Stimulated activated CD8-positive, alpha-beta memory T cell treated with anti-CD3 and anti-CD28 coated beads, Interleukin-12 subunit alpha, Interleukin-12 subunit beta, amount 100 ng/mL, for 24 hours (primary cell): ENCODE measurements around the gene HOXB5.

Source experiments
- DNase-seq: peaks from one replicate; pipeline ENCODE4 v3.0.0-alpha.2; 2020; ENCODE audit errors: extremely low read depth

Gene HOXB5

GRCh38 chr17:48575066-48575582 is 18.5 kb downstream of the HOXB5 start:
- no peak for DNase-seq

- no peak for DNase-seq
These were observed 19.0 kb downstream of the HOXB5 start for GRCh38 chr17:48574505-48575065.

GRCh38 chr17:48571826-48572417 is 21.7 kb downstream of the HOXB5 start:
- no peak for DNase-seq

- DNase-seq, result no peak
These were observed 22.4 kb downstream of the HOXB5 start for GRCh38 chr17:48571024-48571818.

- no peak for DNase-seq
These were observed 23.1 kb downstream of the HOXB5 start for GRCh38 chr17:48570325-48571023.

GRCh38 chr17:48569674-48570324 is 23.8 kb downstream of the HOXB5 start:
- DNase-seq, result no peak

GRCh38 chr17:48569240-48569582 is 24.4 kb downstream of the HOXB5 start:
- DNase-seq, result no peak

GRCh38 chr17:48568499-48569239 is 24.9 kb downstream of the HOXB5 start:
- no peak for DNase-seq

- no peak for DNase-seq
These were observed 25.8 kb downstream of the HOXB5 start for GRCh38 chr17:48567646-48568354.

- DNase-seq, result no peak
These were observed 26.4 kb downstream of the HOXB5 start for GRCh38 chr17:48567209-48567608.

GRCh38 chr17:48566717-48567116 is 26.9 kb downstream of the HOXB5 start:
- no peak for DNase-seq

- DNase-seq, result no peak
These were observed 27.5 kb downstream of the HOXB5 start for GRCh38 chr17:48565925-48566710.

- no peak for DNase-seq
These were observed 28.5 kb downstream of the HOXB5 start for GRCh38 chr17:48565022-48565554.

- no peak for DNase-seq
These were observed 29.2 kb downstream of the HOXB5 start for GRCh38 chr17:48564188-48565021.

GRCh38 chr17:48563867-48564187 is 29.8 kb downstream of the HOXB5 start:
- DNase-seq, result no peak

GRCh38 chr17:48563385-48563838 is 30.2 kb downstream of the HOXB5 start:
- DNase-seq, result no peak

- DNase-seq, result no peak
These were observed 30.6 kb downstream of the HOXB5 start for GRCh38 chr17:48562934-48563333.
